Esophagus muscularis mucosa (tissue), 3 donors: ENCODE data around the gene FILIP1L.

Experiments used
- CTCF ChIP-seq, 3 experiments: fragments of 200-600 bp in 2 of 3; fragments of 450-650 bp in 1 of 3; sonication (generic) in 2 of 3; IDR thresholded peaks; one replicate each; pipeline ENCODE4 v1.5.1; 2017 to 2019; ENCODE audit warnings: antibody characterized with exemption in 3 of 3, mild to moderate bottlenecking in 2 of 3, moderate library complexity in 1 of 3
- POLR2A ChIP-seq: fragments of 450-650 bp; IDR thresholded peaks from one replicate; pipeline ENCODE4 v1.6.1; 2017; ENCODE audit warnings: antibody characterized with exemption, moderate library complexity, mild to moderate bottlenecking, low read depth

- TF ChIP-seq CTCF (IDR thresholded peaks at IDR 0.05) (no peak), POLR2A (no peak)
Measured at GRCh38 chr3:100096866-100097265, 17.4 kb downstream of the FILIP1L start.
